Natural killer cell (primary cell): ENCODE measurements around the gene SARNP. TPM values are rescaled to one million over a fixed set of nuclear protein-coding genes. Genes with fewer than 3 reads are reported as not detected.

Experiments used
- ATAC-seq, 3 donors: fragments of 150-1000 bp in 2 of 3; fragments of 200-7000 bp in 1 of 3; cut with Tn5 transposase; 1 replicate in 1 of 3; 2 replicates in 2 of 3; pipeline ENCODE4 v1.10.0; 2021; ENCODE audit warnings: mild to moderate bottlenecking in 2 of 3, moderate library complexity in 2 of 3
- DNase-seq, 2 donors: peaks; one replicate each; pipeline versions ENCODE4 v3.0.0 to v3.0.0-alpha.2; 2013 to 2021; ENCODE audit warnings: mixed read lengths in 1 of 2
- H3K27ac ChIP-seq: one replicate; pipeline ENCODE4 v1.5.1; 2013; ENCODE audit warnings: mild to moderate bottlenecking, low read length
- H3K27me3 ChIP-seq: one replicate; pipeline ENCODE4 v1.6.1; 2013; ENCODE audit warnings: low read length; ENCODE audit not compliant: control insufficient read depth, insufficient read depth
- H3K36me3 ChIP-seq: one replicate; pipeline ENCODE4 v1.6.1; 2013; ENCODE audit warnings: low read length; ENCODE audit not compliant: control insufficient read depth, insufficient read depth
- H3K4me1 ChIP-seq: one replicate; pipeline ENCODE4 v1.6.1; 2013; ENCODE audit warnings: low read length; ENCODE audit not compliant: control insufficient read depth, insufficient read depth
- H3K4me3 ChIP-seq: one replicate; pipeline ENCODE4 v1.5.1; 2013; ENCODE audit warnings: low read length
- H3K9me3 ChIP-seq: one replicate; pipeline ENCODE4 v1.6.1; 2013; ENCODE audit warnings: low read length; ENCODE audit not compliant: control insufficient read depth, insufficient read depth
- H3K27ac Mint-ChIP-seq, 2 donors: one replicate each; pipeline ENCODE4 v1.8.0; 2022; ENCODE audit warnings: mild to moderate bottlenecking in 2 of 2, mixed read lengths in 2 of 2, moderate library complexity in 1 of 2
- H3K27me3 Mint-ChIP-seq, 2 donors: one replicate each; pipeline ENCODE4 v1.8.0; 2022; ENCODE audit warnings: low read depth in 2 of 2, mixed read lengths in 2 of 2
- H3K36me3 Mint-ChIP-seq: one replicate; pipeline ENCODE4 v1.8.0; 2022; ENCODE audit warnings: mixed read lengths
- H3K4me1 Mint-ChIP-seq, 2 donors: one replicate each; pipeline ENCODE4 v1.8.0; 2022; ENCODE audit warnings: mixed read lengths in 2 of 2
- H3K4me3 Mint-ChIP-seq: one replicate; pipeline ENCODE4 v1.8.0; 2022; ENCODE audit warnings: mild to moderate bottlenecking, moderate library complexity, mixed read lengths
- H3K9me3 Mint-ChIP-seq, 2 donors: one replicate each; pipeline ENCODE4 v1.8.0; 2022; ENCODE audit warnings: mixed read lengths in 2 of 2
- WGBS: methylation state at CpG from one replicate; pipeline ENCODE4 v1.1.7; 2013; ENCODE audit warnings: missing lambda C conversion rate; ENCODE audit not compliant: insufficient coverage; 5-methylcytosine and 5-hydroxymethylcytosine counted together
- intact Hi-C: fragments of 100-400 bp; cut with micrococcal nuclease; formaldehyde crosslinking; loops from one replicate; pipeline ENCODE4 v1.14.2; 2022
- total RNA-seq, 4 donors: library from RNA; stranded (reverse); fragments of 120-200 nt in 1 of 4; gene quantifications; one replicate each; pipeline versions ENCODE4 v1.2.3 to v1.2.4, GENCODE V29; 2013 to 2022
- TF ChIP-seq, protein P1 (sequence below): fragments of 200-600 bp; IDR thresholded peaks from one replicate; pipeline ENCODE4 v1.8.0; 2022; ENCODE audit warnings: antibody characterized with exemption

SARNP gene
- total RNA-seq, 3 donors from 2014 or later (not counting 1 experiment from before 2014, with no cell fraction given): 50.5 to 57.0 (median 51.2) TPM

DNA sequence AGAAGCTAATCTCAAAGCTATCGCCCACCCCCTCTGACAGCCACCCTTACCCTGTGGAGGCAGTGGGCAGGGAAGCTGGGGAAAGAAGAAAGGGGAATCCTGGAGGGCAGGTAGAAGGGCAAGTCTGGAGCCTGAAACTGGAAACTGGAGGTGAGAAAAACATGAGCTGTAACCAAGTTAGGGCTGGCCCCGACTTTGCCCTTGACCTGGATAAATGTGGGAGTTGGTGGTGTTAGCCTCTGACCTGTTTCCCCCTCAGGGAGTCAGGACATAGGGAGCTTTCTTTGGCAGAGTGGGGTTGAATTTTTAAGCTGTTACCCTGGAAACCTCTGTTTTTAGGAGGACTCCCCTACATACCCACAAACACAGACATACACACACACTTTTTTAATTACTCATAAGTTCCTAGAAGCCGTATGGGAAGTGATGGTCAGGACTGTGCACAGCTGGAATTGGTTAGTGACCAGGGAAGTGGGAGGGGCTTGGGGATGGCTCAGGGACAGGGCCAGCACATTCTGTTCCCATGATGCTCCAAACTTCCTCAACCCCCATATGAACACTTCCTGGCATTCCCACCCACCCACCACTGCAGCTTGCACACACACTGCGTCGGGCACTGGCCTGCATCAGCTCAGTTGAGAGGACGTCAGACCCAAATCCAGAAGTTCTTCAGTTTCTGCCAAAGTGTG, 30.2 kb upstream of the SARNP start:
- Histone ChIP-seq H3K36me3 (no peaks in the 10 kb centered on the region), H3K4me3 (no peak overlapping the region), H3K9me3 (no peaks in the 10 kb centered on the region), H3K27me3 (no peaks in the 10 kb centered on the region), H3K27ac (no peak overlapping the region), H3K4me1 (no peaks in the 10 kb centered on the region)
- TF ChIP-seq, protein P1, sequence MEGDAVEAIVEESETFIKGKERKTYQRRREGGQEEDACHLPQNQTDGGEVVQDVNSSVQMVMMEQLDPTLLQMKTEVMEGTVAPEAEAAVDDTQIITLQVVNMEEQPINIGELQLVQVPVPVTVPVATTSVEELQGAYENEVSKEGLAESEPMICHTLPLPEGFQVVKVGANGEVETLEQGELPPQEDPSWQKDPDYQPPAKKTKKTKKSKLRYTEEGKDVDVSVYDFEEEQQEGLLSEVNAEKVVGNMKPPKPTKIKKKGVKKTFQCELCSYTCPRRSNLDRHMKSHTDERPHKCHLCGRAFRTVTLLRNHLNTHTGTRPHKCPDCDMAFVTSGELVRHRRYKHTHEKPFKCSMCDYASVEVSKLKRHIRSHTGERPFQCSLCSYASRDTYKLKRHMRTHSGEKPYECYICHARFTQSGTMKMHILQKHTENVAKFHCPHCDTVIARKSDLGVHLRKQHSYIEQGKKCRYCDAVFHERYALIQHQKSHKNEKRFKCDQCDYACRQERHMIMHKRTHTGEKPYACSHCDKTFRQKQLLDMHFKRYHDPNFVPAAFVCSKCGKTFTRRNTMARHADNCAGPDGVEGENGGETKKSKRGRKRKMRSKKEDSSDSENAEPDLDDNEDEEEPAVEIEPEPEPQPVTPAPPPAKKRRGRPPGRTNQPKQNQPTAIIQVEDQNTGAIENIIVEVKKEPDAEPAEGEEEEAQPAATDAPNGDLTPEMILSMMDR: no peak
- Mint-ChIP-seq H3K27ac (no peak overlapping the region), H3K27me3 (peaks cover 14 to 24% of the 10 kb centered on the region in 2 donors), H3K36me3 (no peaks in the 10 kb centered on the region), H3K4me3 (no peak overlapping the region), H3K9me3 (no peaks in the 10 kb centered on the region), H3K4me1 (no peaks in the 10 kb centered on the region)
- 74% methylated on average over 4 of the region's 6 CpGs for WGBS
- peak in 1 of 3 donors; percentile 35 for ATAC-seq
- DNase-seq: no peak
- intact Hi-C loops: no loop called here

GRCh38 chr12:55847033-55847432, 29.5 kb upstream of the SARNP start:
- 46% methylated on average over 3 of the region's 3 CpGs for WGBS
- no peak overlapping the region for H3K4me3 ChIP-seq
- no peak for DNase-seq
- TF ChIP-seq, protein P1: no peak
- H3K36me3 ChIP-seq: no peaks in the 10 kb centered on the region
- no peaks in the 10 kb centered on the region for H3K4me1 ChIP-seq
- H3K27me3 ChIP-seq: no peaks in the 10 kb centered on the region
- H3K27ac Mint-ChIP-seq: no peak overlapping the region
- H3K27ac ChIP-seq: no peak overlapping the region
- H3K27me3 Mint-ChIP-seq: peaks cover 17 to 24% of the 10 kb centered on the region in 2 donors
- H3K4me3 Mint-ChIP-seq: no peak overlapping the region
- no peaks in the 10 kb centered on the region for H3K36me3 Mint-ChIP-seq
- no peaks in the 10 kb centered on the region for H3K9me3 Mint-ChIP-seq
- no peak for ATAC-seq
- H3K9me3 ChIP-seq: no peaks in the 10 kb centered on the region
- no peaks in the 10 kb centered on the region for H3K4me1 Mint-ChIP-seq
- intact Hi-C loops: no loop called here

DNA sequence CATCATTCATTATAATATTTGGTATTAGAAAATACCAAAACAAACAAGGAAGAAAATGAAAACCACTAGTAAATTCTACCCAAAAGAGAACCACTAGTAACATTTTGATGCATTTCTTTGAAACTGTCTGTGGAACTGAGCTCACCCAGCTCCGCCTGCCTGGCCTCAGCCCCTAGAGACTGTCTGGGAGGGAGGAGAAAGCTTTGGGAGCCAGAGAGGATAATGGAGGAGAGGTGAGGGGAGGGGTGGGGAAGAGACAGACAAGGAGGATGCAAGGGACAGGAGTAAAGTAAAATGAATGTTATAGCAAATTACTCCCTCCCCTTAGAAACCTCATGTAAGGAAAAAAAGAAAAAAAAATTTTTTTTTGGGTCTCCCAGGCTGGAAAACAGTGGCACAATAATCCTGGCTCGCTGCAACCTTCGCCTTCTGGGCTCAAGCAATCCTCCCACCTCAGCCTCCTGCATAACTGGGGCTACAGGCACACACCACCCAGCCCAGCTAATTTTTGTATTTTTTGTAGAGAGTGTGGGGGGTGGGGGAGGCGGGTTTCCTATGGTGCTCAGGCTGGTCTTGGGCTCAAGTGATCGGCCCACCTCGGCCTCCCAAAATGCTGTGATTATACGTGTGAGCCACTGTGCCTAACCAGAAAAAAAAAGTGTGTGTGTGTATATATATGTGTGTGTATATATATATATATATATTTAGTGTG, 28.4 kb upstream of the SARNP start:
- no peaks in the 10 kb centered on the region for H3K36me3 Mint-ChIP-seq
- DNase-seq (no peak), ATAC-seq (no peak)
- TF ChIP-seq, protein P1: no peak
- no peak overlapping the region for H3K27ac Mint-ChIP-seq
- Histone ChIP-seq H3K4me3 (no peak overlapping the region), H3K9me3 (no peaks in the 10 kb centered on the region), H3K27me3 (no peaks in the 10 kb centered on the region), H3K4me1 (no peaks in the 10 kb centered on the region), H3K27ac (no peak overlapping the region), H3K36me3 (no peaks in the 10 kb centered on the region)
- WGBS: 86% methylated on average over 6 of the region's 7 CpGs
- no peak overlapping the region for H3K4me3 Mint-ChIP-seq
- H3K4me1 Mint-ChIP-seq: no peaks in the 10 kb centered on the region
- no peaks in the 10 kb centered on the region for H3K9me3 Mint-ChIP-seq
- intact Hi-C loops: no loop called here
- peaks cover 16 to 22% of the 10 kb centered on the region in 2 donors for H3K27me3 Mint-ChIP-seq
